ENCODE measurements around the gene CRTC3.
"Not testable (repeated sequence)": the region's sequence is repeated elsewhere in the genome, so short reads cannot be mapped to it uniquely, and the experiment has no call there.

Gene CRTC3

GRCh38 chr15:90629217-90629616 lies 99.5 kb downstream of the CRTC3 start:
- DNase-seq: no peak

GRCh38 chr15:90633360-90633759 lies 103.6 kb downstream of the CRTC3 start:
- DNase-seq: no peak

GRCh38 chr15:90636993-90637392 lies 107.3 kb downstream of the CRTC3 start:
- not testable (repeated sequence) for DNase-seq

DNA sequence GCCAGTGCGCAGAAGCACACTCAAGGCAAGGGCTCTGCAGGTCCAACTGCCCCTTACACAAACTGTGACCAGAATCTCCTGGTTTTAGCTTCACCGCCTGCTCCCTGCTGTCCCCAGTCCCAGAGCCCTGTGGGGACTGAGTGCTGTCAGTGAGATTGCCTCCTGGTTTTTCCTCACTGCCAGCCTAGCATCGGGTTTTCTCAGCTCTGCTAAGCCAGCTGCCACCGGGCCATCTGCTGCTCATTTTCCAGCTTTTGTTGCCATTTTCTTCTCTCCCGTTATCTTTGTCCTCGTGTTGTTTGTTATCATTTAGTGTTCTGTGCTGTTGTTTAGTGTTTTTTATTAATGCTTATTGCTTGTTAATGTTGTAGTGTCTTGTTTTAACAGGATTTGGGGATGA lies 108.0 kb downstream of the CRTC3 start:
- no peak for DNase-seq

DNA sequence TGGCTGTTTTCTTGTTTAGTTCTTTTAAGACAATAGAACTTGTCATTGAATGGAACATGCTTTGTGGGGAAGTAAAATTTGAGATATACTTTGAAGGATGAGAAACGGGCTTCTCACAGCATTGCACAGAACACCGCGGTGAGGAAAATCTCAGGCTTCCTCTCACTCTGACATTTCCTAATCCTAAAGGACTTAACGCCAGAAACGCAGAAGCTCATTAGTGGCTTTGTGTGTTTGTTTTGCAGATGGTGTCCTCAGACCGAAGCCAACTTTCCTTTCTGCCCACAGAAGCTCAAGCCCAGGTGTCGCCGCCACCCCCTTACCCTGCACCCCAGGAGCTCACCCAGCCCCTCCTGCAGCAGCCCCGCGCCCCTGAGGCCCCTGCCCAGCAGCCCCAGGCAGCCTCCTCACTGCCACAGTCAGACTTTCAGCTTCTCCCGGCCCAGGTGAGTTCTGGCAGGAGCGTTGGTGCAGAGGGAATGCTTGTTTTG lies 108.5 kb downstream of the CRTC3 start:
- no peak for DNase-seq

- DNase-seq: no peak
Measured at GRCh38 chr15:90638963-90639362, 109.2 kb downstream of the CRTC3 start.

GRCh38 chr15:90640862-90641261 lies 111.1 kb downstream of the CRTC3 start:
- DNase-seq: no peak

GRCh38 chr15:90641581-90642463 lies 112.1 kb downstream of the CRTC3 start:
- no peak for DNase-seq

DNA sequence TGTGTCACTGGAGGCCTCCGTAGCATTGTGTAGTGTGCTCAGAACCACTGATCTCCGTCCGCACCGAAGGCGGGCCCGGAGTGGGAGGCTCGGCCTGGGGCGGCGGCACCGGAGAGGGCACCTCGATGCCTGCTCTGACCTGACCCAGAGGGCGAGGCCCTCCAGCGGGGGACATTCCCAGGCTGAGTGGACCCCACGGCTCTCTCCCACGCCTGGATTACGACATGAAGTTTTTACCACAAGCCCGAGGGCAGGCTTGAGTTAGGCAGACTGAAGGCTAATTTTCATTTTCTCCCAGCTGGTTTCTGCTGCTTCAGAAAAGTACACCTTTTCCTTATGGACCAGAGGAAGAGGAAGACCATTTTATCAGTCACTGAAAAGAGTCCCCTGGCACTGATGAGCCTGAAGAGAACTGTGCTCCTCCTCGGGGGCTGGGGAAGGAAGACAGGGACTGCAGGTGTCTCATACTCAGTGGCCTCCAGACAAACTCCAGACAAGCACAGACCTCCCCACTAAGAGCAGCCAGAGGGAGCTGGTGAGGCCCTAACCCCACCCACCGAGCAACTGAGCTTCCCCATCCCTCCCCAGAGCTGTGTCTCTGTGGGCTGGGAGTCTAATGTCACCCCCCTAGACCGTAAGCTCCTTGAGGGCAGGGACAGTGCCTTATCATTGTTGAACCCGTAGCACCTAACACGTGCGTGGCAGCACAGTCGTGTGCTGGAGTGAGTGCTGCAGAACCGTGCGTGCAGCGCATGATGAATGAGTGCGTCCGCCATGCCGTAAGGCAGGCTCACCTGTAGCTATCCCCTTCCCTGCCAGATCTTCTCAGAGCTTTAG lies 113.0 kb downstream of the CRTC3 start:
- no peak for DNase-seq

DNA sequence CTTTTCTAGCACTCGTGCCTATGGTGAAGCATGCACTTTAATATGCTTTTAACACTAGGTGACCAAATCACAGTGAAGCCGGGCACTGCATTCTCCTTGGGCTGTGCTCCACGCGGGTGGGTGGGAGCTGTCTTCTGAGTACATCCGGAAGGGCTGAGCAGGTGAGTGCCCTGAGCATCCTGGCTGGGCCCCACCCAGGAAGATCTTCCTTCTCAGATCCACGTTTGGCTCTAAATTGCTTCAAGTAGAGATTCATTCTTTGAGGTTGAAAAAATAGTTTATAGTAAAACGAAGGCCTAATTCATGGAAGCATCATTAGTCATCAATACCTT lies 113.5 kb downstream of the CRTC3 start:
- no peak for DNase-seq

DNA sequence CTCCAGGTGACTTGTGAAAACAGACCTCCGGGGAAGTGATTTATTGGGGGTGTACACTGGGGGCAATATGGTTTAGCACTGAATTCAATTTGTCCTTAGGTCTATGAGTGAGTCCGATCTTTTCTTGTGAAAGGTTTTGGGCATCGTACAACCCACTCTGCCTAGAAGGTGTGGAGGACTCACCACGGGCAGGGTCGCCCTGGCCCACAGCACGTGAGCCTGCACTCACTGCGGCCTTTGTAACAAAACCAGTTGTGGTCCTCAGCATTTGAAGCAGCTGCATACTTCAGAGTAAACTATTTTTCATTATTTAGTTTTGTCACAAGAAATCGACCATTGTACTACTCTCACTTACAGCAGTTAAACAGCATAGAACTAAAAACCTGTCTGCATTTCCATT lies 114.8 kb downstream of the CRTC3 start:
- DNase-seq: no peak

DNA sequence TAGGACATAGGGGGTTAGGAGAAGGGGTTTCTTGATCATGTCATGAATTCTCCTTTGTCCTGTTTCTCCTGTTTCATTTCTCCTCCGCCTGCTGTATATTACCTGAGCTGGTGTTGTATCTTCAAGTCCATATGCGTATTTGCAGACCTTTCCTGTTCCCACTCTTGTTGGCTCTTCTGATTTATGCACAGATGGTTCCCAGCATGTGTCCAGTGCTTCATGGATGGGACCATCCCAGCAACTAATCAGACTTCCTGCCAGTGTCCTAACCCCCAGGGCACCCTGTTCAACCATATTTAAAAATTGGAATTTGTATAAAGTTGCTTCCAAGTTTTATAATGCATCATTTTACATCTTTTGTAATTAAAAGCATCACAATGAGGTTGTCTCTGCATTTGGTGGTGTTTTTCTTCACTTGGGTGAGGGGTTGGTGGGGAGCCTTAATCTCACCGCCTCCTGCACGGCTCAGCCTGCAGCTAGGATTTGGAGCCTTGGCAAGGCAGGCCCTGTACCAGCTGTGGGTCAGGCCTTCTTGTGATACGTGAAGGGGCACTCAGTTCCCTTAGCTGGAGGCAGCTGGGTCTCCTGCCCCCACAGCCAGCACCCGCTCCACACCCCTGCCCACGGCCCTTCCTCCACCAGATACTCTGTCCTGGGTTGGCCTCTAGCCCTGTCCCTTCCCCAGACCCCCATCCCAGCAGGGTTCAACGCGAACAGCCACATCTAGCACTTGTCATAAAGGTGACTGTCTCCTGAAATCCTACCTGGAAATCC lies 115.4 kb downstream of the CRTC3 start:
- DNase-seq: no peak

DNA sequence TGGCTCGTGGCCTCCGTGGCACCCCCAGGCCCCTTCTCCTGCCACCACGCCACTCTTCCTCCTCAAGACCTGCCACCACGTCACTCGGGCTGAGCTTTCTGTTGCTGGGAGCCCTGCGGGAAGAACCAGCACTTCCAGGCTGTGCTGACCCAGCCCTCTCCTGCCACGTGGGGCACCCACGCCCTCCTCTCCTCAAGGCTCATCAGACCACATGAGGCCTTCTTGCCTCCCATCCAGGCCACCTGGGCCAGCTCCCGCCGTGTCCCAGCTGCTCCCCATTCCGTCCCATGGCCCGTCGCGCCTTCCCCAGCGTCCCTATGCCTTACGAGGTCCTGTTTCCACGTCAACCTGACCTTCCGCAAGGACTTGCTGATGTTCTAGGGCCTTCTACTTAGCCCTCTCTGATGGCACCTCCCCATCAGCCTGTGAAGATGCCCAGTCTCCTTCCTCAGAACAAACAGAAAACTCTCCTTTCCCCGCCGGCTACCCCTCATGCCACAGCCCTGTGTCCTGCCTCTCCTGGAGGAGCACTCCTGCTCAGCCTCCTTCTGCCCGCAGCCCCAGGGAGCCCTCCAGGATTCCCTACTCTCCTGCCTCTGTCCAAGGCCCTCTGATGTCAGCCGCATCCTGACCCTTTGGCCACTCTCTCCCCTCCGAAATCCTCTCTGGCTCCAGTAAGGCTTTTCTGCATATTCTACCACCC lies 116.3 kb downstream of the CRTC3 start:
- DNase-seq: no peak

GRCh38 chr15:90646662-90647305 lies 117.1 kb downstream of the CRTC3 start:
- no peak for DNase-seq

GRCh38 chr15:90647326-90647725 lies 117.6 kb downstream of the CRTC3 start:
- no peak for DNase-seq

DNA sequence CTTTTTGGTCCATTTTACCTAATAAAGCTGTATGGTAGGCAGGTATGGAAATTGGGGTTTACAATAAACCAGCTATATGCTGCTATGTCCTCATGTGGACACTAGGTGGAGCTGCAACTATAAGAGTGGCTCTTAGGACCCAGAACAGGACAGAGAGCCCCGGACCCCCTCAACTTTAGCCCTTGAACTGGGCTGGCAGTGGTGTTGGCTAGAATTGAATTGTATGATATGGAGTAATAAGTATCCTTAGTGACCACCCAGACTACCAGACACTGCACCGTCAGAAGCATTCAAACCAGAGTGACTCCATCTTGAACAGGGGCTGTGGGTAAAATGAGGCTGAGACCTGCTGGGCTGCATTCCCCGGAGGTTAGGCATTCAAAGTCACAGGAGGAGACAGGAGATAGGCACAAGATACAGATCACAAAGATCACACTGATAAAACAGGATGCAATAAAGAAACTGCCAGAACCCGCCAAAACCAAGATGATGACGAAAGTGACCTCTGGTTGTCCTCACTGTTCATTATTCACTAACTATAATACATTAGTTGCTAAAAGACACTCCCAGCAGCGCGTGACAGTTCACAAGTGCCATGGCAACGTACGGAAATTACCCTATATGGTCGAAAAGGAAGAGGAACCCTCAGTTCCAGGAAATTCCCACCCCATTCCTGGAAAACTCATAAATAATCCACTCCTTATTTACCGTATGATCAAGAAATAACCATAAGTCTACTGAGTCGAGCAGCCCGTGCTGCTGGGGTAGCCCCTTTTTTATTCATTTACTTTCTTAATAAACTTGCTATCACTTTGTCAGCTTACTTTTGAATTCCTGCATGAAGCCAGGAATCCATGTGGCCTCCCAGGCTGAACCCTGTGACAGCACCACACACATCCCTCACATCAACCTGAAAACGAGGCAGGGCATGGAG lies 118.7 kb downstream of the CRTC3 start:
- peak; percentile 63 to 72 for DNase-seq

- DNase-seq: no peak
Measured at GRCh38 chr15:90650117-90650955, 120.6 kb downstream of the CRTC3 start.

GRCh38 chr15:90650956-90651689 lies 121.4 kb downstream of the CRTC3 start:
- DNase-seq: no peak
